ENCODE data around the gene MCM10. TPM values are rescaled to one million over a fixed set of nuclear protein-coding genes. Genes with fewer than 3 reads are reported as not detected.

Gene MCM10
- total and polyA plus RNA-seq, 10 of the 15 experiments (the other 5 are each of a cell fraction or from before 2014, with no cell fraction given) = 5.8 to 35.1 (median 23.7) TPM

- DNase-seq (ENCODE audit: low read depth, low spot score) = peak; percentile 21
- peak; percentile 27 for FAIRE-seq
- in situ Hi-C loops (cut with MboI) = no loop called here
- peak; percentile 81 for ATAC-seq
- RAD21 ChIA-PET (ENCODE audit: unreplicated experiment) = interaction anchor here (1.5 kb wide), 1 partner anchor 19 kb away, joined by 4 read pairs; the partner anchor contains the start of gene MCM10
- no peaks in the 10 kb centered on the region for H3K79me2 ChIP-seq (ENCODE audit: control insufficient read depth, insufficient read depth, low read length)
- SMC1A ChIA-PET (ENCODE audit: uncharacterized antibody, unreplicated experiment) = interaction anchor here (2.3 kb wide), 1 partner anchor 21 kb away, joined by 4 read pairs; no protein-coding TSS in a partner anchor
- POLR2A ChIA-PET = no interaction called here
- no peak overlapping the region for H2AFZ ChIP-seq (ENCODE audit: control insufficient read depth, low read depth, low read length)
- intact Hi-C loops (cut with micrococcal nuclease; ENCODE audit: unreplicated experiment) = no loop called here
- no TSS peak for BruUV-seq (replicated peaks)
- H3K27ac ChIP-seq (ENCODE audit: control insufficient read depth, insufficient read depth) = no peak overlapping the region
- H4K20me1 ChIP-seq (ENCODE audit: control insufficient read depth, insufficient read depth) = no peaks in the 10 kb centered on the region
- H3K9ac ChIP-seq (ENCODE audit: control insufficient read depth, insufficient read depth, low read length) = no peak overlapping the region
- H3K9me3 ChIP-seq (replicated peaks; ENCODE audit: control insufficient read depth, insufficient read depth, low read length) = peaks cover 4% of the 10 kb centered on the region; the same call in 2 of the 3 replicates
- WGBS (ENCODE audit: insufficient coverage, insufficient replicate concordance, low lambda C conversion rate, missing lambda C conversion rate) = 14% methylated on average over 4 of the region's 4 CpGs
- H3K27me3 ChIP-seq (replicated peaks in 1 of 2; ENCODE audit: control insufficient read depth in 2 of 2, insufficient read depth in 2 of 2, low read length in 1 of 2) = no peaks in the 10 kb centered on the region
- H3K36me3 ChIP-seq (ENCODE audit: control insufficient read depth in 2 of 2, insufficient read depth in 2 of 2, low read length in 1 of 2) = peaks cover 12 to 22% of the 10 kb centered on the region in 2 experiments
- peaks cover 3% of the 10 kb centered on the region; the same call in 1 of the 2 replicates for H3K4me1 ChIP-seq (ENCODE audit: control insufficient read depth, insufficient read depth, low read length)
- CTCF ChIA-PET = interaction anchor here (0.7 kb wide), 1 partner anchor 19 kb away, joined by 3 read pairs; the partner anchor contains the start of gene MCM10
- H3K4me3 ChIP-seq = no peak overlapping the region
- H3K4me2 ChIP-seq (ENCODE audit: control insufficient read depth, insufficient read depth) = peak overlapping the region; percentile 3; the same call in 1 of the 2 replicates
- TF ChIP-seq TCF7 (IDR thresholded peaks at IDR 0.05; ENCODE audit: borderline replicate concordance) = 0 out of 2 replicates have a peak, but pooled peaks have one; percentile 56
- TF ChIP-seq ZZZ3 (IDR thresholded peaks at IDR 0.05; ENCODE audit: control insufficient read depth, insufficient read length, low read depth) = no peak
- TF ChIP-seq JUNB (IDR thresholded peaks at IDR 0.05) = peak; percentile 79
- TF ChIP-seq NFYB (IDR thresholded peaks at IDR 0.05; ENCODE audit: insufficient read depth, low read depth, low read length) = no peak
- TF ChIP-seq RAD21 (IDR thresholded peaks at IDR 0.05; ENCODE audit: insufficient read depth, low read depth, low read length) = no peak
- TF ChIP-seq FOXM1 (IDR thresholded peaks at IDR 0.05; ENCODE audit: low read depth, low read length) = no peak
- no peak for TF ChIP-seq POLR2AphosphoS5 (IDR thresholded peaks at IDR 0.05; ENCODE audit: low read length)
- no peak for TF ChIP-seq SKIL (IDR thresholded peaks at IDR 0.05; ENCODE audit: low read depth, poor library complexity, severe bottlenecking)
- no peak for TF ChIP-seq RELA (IDR thresholded peaks at IDR 0.05; ENCODE audit: borderline replicate concordance, partially characterized antibody)
- TF ChIP-seq SP1 (IDR thresholded peaks at IDR 0.05; ENCODE audit: low read depth, low read length) = no peak
- no peak for TF ChIP-seq POU2F2 (IDR thresholded peaks at IDR 0.05; ENCODE audit: borderline replicate concordance, low read depth, low read length)
- peak; percentile 73; the same call in 1 of the 2 replicates for TF ChIP-seq NFIC (IDR thresholded peaks at IDR 0.05; ENCODE audit: low read depth, low read length)
- TF ChIP-seq CREM (IDR thresholded peaks at IDR 0.05; ENCODE audit: low read depth) = peak; percentile 70; the same call in 1 of the 2 replicates
- no peak for TF ChIP-seq BMI1 (IDR thresholded peaks at IDR 0.05; ENCODE audit: borderline replicate concordance)
- TF ChIP-seq ATF2 (IDR thresholded peaks at IDR 0.05; ENCODE audit: low read length) = peak; percentile 61; the same call in 1 of the 2 replicates
- TF ChIP-seq CTCF (IDR thresholded peaks at IDR 0.05 in 2 of 3, conservative IDR thresholded peaks at IDR 0.05 in 1 of 3; ENCODE audit: control insufficient read depth in 2 of 3, extremely low read depth in 1 of 3, insufficient read depth in 1 of 3, low read depth in 3 of 3, low read length in 3 of 3) = no peak
Observed at GRCh38 chr10:13180788-13181187, 19.4 kb downstream of the MCM10 start.

All from GM12878 (cell line).